ENCODE results near the gene WWOX.

DNA sequence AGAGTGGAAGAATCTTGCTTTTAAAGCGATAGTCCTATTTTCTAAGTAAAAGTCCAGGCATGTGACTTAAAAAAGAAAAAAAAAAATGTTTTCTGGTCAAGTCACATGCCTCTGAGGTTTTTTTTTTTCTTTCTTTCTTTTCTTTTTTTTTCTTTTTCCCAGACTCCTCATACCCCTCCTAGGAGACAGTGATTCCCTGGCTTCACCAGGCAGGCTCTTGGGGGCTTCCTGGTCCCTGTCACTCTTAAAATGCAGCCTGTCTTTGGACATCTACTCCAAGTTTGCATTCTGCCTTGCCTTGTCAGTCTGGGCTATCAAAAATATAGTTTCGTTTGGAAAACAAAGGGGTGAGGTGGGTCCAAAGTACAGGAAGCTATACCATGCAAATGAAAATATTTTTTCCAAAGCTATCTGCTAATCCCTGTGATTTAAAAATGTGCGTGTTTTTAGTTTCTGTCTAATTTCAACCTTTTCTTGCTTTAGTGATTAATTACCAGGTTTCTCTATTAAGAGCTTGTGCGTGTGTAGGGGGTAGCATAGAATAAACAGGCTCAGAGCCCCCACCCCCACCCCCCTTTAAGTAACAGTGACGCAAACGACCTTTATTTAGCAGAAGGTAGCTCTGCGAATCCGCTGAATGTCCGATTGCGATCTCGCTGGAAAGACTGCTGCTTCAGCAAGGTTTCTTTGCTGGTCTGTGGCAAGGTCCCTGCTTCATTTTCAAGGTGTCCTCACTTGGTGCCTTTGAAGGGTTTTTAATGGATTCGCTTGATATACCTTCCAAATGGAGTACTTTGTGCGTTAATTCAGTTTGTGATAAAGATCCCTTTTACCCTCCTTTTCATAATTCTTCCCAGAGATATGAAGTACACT lies 510.2 kb downstream of the WWOX start:
- TF ChIP-seq, protein P1, sequence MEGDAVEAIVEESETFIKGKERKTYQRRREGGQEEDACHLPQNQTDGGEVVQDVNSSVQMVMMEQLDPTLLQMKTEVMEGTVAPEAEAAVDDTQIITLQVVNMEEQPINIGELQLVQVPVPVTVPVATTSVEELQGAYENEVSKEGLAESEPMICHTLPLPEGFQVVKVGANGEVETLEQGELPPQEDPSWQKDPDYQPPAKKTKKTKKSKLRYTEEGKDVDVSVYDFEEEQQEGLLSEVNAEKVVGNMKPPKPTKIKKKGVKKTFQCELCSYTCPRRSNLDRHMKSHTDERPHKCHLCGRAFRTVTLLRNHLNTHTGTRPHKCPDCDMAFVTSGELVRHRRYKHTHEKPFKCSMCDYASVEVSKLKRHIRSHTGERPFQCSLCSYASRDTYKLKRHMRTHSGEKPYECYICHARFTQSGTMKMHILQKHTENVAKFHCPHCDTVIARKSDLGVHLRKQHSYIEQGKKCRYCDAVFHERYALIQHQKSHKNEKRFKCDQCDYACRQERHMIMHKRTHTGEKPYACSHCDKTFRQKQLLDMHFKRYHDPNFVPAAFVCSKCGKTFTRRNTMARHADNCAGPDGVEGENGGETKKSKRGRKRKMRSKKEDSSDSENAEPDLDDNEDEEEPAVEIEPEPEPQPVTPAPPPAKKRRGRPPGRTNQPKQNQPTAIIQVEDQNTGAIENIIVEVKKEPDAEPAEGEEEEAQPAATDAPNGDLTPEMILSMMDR (IDR thresholded peaks at IDR 0.05; ENCODE audit: low read length) = no peak
- no peak for TF ChIP-seq EZH2 (optimal IDR thresholded peaks at IDR 0.05; ENCODE audit: low read depth, low read length)

Data from MM.1S (cell line).